Measurements from ENCODE around the gene LMBR1L.

Gene LMBR1L

GRCh38 chr12:49100380-49100779, 10.3 kb downstream of the LMBR1L start:
- in situ Hi-C loops (cut with MboI; ENCODE audit: low sequenced_read_pairs) = no loop called here

DNA sequence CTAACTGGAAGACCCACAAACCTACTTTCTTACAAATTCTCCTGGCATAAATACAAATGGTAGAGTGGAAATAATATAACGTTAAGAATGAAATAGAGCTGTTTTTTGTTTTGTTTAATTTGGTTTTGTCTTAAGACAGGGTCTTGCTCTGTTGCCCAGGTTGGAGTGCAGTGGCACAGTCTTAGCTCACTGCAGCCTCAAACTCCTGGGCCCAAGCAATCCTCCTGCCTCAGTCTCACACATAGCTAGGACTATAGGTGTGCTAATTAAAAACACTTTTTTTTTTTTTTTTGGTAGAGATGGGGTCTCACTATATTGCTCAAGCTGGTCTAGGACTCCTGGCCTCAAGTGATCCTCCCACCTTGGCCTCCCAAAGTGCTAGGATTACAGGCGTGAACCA, 11.9 kb downstream of the LMBR1L start:
- Histone ChIP-seq H3K36me3 (replicated peaks) (peaks cover 29% of the 10 kb centered on the region), H3K4me1 (no peaks in the 10 kb centered on the region), H3K9me3 (no peaks in the 10 kb centered on the region), H3K27me3 (ENCODE audit: low read depth) (no peaks in the 10 kb centered on the region), H3K4me3 (no peak overlapping the region)
- DNase-seq (ENCODE audit: low spot score in 2 of 2) = no peak
- in situ Hi-C loops (cut with MboI; ENCODE audit: low sequenced_read_pairs) = no loop called here

More at GRCh38 chr12:49100380-49100779, 10.3 kb downstream of the LMBR1L start:
- no peak for DNase-seq (ENCODE audit: low spot score in 2 of 2)
- Histone ChIP-seq H3K36me3 (replicated peaks) (peaks cover 29% of the 10 kb centered on the region), H3K4me3 (no peak overlapping the region), H3K4me1 (no peaks in the 10 kb centered on the region), H3K27me3 (ENCODE audit: low read depth) (no peaks in the 10 kb centered on the region), H3K9me3 (no peaks in the 10 kb centered on the region)

- no peaks in the 10 kb centered on the region for H3K4me1 ChIP-seq
- no peaks in the 10 kb centered on the region for H3K9me3 ChIP-seq
- no peaks in the 10 kb centered on the region for H3K27me3 ChIP-seq (ENCODE audit: low read depth)
- DNase-seq (ENCODE audit: low spot score in 2 of 2) = peak; percentile 29 to 74
- in situ Hi-C loops (cut with MboI; ENCODE audit: low sequenced_read_pairs) = no loop called here
- H3K36me3 ChIP-seq (replicated peaks) = peaks cover 29% of the 10 kb centered on the region
- H3K4me3 ChIP-seq = no peak overlapping the region
Observed at GRCh38 chr12:49098035-49098451, 12.6 kb downstream of the LMBR1L start.

DNA sequence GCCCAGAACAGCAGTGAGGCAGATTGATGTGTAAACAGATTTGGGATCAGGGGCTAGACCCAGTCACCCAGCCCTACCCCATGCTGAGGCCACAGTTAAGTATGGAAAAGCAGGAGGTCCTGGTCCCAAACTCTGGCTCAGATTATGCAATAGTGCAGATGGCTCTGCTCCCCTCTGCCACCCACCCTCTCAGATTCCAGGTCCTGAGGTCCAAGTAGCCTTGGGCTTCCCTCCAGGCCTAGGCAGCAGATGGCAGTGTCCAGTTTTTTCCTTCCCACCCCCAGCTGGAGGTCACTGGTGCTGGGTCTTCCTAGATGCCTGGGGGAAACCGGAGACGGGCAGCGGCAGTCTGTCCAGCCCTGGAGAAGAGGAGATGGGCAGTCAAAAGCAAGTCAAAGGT, 13.3 kb downstream of the LMBR1L start:
- in situ Hi-C loops (cut with MboI; ENCODE audit: low sequenced_read_pairs) = no loop called here

DNA sequence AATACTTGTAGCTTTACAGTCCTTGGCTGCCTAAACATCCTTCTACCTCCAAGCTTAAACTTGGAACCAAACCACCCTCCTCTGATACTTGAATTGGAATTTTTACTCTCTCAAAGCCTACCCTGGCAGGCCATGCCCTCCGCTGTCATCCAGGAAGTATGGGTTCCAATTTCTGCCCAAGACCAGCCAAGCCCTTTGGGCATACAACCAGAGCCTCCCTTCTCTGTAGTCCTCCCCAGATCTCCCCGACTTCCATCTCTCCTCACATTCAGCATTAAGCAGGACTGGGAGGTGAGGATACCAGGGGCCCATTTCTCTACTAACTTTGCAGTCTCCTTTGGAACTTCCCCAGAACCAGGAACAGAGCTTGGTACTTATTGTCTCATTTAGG, 15.7 kb downstream of the LMBR1L start:
- no peak for DNase-seq (ENCODE audit: low spot score in 2 of 2)
- no peak overlapping the region for H3K4me3 ChIP-seq
- in situ Hi-C loops (cut with MboI; ENCODE audit: low sequenced_read_pairs) = no loop called here
- peaks cover 15% of the 10 kb centered on the region for H3K36me3 ChIP-seq (replicated peaks)
- H3K9me3 ChIP-seq = no peaks in the 10 kb centered on the region
- peaks cover 9% of the 10 kb centered on the region for H3K4me1 ChIP-seq
- peaks cover 12% of the 10 kb centered on the region for H3K27me3 ChIP-seq (ENCODE audit: low read depth)

More for the DNA sequence above, 13.3 kb downstream of the LMBR1L start:
- Histone ChIP-seq H3K27me3 (ENCODE audit: low read depth) (no peaks in the 10 kb centered on the region), H3K4me1 (peaks cover 3% of the 10 kb centered on the region), H3K36me3 (replicated peaks) (peaks cover 27% of the 10 kb centered on the region), H3K9me3 (no peaks in the 10 kb centered on the region), H3K4me3 (no peak overlapping the region)
- no peak for DNase-seq (ENCODE audit: low spot score in 2 of 2)

DNA sequence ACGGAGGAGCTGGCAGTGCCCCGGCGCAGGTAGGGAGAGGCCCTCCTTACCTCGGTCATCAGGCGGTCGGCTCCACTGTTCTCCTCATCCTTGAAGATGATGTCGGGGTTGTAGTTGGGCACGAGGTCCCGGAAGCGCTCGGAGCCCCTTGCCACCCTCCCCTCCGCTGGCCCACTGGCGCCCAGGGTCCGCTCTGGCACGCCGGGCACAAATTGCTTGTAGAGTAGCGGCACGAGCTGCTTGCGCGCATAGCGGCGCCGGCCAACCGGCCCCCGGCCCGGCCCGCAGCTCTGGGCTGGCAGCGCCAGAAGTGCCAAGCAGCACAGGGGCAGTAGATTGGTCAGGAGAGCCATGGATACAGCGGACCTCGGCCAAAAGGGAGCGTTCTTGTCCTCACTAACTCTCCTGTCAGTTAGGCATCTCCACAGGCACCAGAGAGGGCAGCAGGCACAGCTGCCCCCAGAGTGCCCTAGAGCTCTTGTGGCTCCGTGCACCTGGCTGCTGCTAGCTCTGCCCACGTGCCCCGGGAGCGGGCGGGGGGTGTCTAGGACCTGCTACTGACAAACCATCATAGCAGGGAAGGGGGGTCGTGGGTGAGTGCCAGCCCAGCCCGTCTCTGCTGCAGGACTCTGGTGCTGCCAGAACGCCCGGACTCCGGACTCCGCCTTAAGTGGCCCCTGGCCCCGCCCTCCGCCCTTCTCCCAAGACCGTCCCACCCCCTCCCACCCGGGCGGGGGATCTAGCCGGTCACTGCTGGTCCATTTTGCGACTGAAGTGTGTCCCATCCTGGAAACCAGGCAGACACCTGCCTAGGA, 16.3 kb downstream of the LMBR1L start, which contains the start of gene DHH:
Gene DHH (minus strand): TSS at position 642 of the 815 bp plus-strand sequence. CDS start 289 bp downstream, at position 353.
- H3K4me3 ChIP-seq = no peak within 1 kb of the TSS
- H3K36me3 ChIP-seq (replicated peaks) = peaks cover 12% of the 10 kb centered on the region; the same call in 1 of the 2 replicates
- DNase-seq (ENCODE audit: low spot score in 2 of 2) = peak in 1 of 2 experiments; percentile 51
- H3K27me3 ChIP-seq (ENCODE audit: low read depth) = peaks cover 18% of the 10 kb centered on the region
- H3K4me1 ChIP-seq = peaks cover 9% of the 10 kb centered on the region
- in situ Hi-C loops (cut with MboI; ENCODE audit: low sequenced_read_pairs) = no loop called here
- H3K9me3 ChIP-seq = no peaks in the 10 kb centered on the region

GRCh38 chr12:49093792-49094159, 16.9 kb downstream of the LMBR1L start:
- peaks cover 23% of the 10 kb centered on the region for H3K27me3 ChIP-seq (ENCODE audit: low read depth)
- no peak overlapping the region for H3K4me3 ChIP-seq
- DNase-seq (ENCODE audit: low spot score in 2 of 2) = no peak
- in situ Hi-C loops (cut with MboI; ENCODE audit: low sequenced_read_pairs) = no loop called here
- peaks cover 12% of the 10 kb centered on the region; the same call in 1 of the 2 replicates for H3K36me3 ChIP-seq (replicated peaks)
- peaks cover 9% of the 10 kb centered on the region for H3K4me1 ChIP-seq
- no peaks in the 10 kb centered on the region for H3K9me3 ChIP-seq

DNA sequence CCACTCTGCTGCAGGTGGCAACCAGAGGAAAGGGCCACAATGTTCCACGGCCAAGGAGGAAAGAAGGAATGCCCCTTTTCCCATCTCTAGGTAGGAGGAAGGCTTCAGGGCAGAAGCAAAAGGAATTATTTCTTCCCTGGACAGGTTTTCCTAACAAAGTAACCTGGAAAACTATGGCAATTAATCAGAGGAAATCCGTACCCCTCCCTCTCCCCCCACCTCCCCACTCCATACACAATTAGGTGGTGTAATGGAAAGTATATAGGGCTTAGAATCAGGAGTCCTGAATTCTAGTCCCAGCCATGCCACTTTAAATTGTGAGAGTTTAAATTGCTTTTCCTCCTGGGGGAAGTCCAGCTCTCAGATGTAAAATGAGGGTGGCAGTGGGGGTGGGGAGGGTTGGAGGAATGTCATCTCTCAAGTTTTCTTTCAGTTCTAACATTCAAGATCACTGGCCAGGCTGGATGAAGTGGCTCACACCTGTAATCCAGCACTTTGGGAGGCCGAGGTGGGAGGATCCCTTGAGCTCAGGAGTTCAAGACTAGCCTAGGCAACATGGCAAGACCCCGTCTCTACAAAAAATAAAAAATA, 17.7 kb downstream of the LMBR1L start:
- H3K27me3 ChIP-seq (ENCODE audit: low read depth) = peaks cover 25% of the 10 kb centered on the region
- no peak for DNase-seq (ENCODE audit: low spot score in 2 of 2)
- H3K36me3 ChIP-seq (replicated peaks) = 0 out of 2 replicates have a peak, but pooled peaks cover 9% of the 10 kb centered on the region
- no peak overlapping the region for H3K4me3 ChIP-seq
- in situ Hi-C loops (cut with MboI; ENCODE audit: low sequenced_read_pairs) = no loop called here
- H3K4me1 ChIP-seq = peaks cover 15% of the 10 kb centered on the region
- H3K9me3 ChIP-seq = no peaks in the 10 kb centered on the region

GRCh38 chr12:49092086-49092815, 18.4 kb downstream of the LMBR1L start:
- Histone ChIP-seq H3K4me1 (peaks cover 16% of the 10 kb centered on the region), H3K9me3 (no peaks in the 10 kb centered on the region), H3K4me3 (peak overlapping the region; percentile 15), H3K36me3 (replicated peaks) (0 out of 2 replicates have a peak, but pooled peaks cover 2% of the 10 kb centered on the region), H3K27me3 (ENCODE audit: low read depth) (peaks cover 25% of the 10 kb centered on the region)
- DNase-seq (ENCODE audit: low spot score in 2 of 2) = peak; percentile 68 to 78
- in situ Hi-C loops (cut with MboI; ENCODE audit: low sequenced_read_pairs) = no loop called here

GRCh38 chr12:49091836-49092085, 18.9 kb downstream of the LMBR1L start:
- Histone ChIP-seq H3K4me3 (peak overlapping the region; percentile 15; the same call in 1 of the 2 replicates), H3K27me3 (ENCODE audit: low read depth) (peaks cover 25% of the 10 kb centered on the region)
- in situ Hi-C loops (cut with MboI; ENCODE audit: low sequenced_read_pairs) = no loop called here

GRCh38 chr12:49091056-49091835, 19.4 kb downstream of the LMBR1L start:
- Histone ChIP-seq H3K4me3 (no peak overlapping the region), H3K27me3 (ENCODE audit: low read depth) (peaks cover 25% of the 10 kb centered on the region), H3K4me1 (peaks cover 16% of the 10 kb centered on the region), H3K9me3 (no peaks in the 10 kb centered on the region), H3K36me3 (replicated peaks) (no peaks in the 10 kb centered on the region)
- DNase-seq (ENCODE audit: low spot score in 2 of 2) = no peak
- in situ Hi-C loops (cut with MboI; ENCODE audit: low sequenced_read_pairs) = no loop called here

More at GRCh38 chr12:49091836-49092085, 18.9 kb downstream of the LMBR1L start:
- no peak for DNase-seq (ENCODE audit: low spot score in 2 of 2)
- Histone ChIP-seq H3K36me3 (replicated peaks) (no peaks in the 10 kb centered on the region), H3K9me3 (no peaks in the 10 kb centered on the region), H3K4me1 (peaks cover 16% of the 10 kb centered on the region)

DNA sequence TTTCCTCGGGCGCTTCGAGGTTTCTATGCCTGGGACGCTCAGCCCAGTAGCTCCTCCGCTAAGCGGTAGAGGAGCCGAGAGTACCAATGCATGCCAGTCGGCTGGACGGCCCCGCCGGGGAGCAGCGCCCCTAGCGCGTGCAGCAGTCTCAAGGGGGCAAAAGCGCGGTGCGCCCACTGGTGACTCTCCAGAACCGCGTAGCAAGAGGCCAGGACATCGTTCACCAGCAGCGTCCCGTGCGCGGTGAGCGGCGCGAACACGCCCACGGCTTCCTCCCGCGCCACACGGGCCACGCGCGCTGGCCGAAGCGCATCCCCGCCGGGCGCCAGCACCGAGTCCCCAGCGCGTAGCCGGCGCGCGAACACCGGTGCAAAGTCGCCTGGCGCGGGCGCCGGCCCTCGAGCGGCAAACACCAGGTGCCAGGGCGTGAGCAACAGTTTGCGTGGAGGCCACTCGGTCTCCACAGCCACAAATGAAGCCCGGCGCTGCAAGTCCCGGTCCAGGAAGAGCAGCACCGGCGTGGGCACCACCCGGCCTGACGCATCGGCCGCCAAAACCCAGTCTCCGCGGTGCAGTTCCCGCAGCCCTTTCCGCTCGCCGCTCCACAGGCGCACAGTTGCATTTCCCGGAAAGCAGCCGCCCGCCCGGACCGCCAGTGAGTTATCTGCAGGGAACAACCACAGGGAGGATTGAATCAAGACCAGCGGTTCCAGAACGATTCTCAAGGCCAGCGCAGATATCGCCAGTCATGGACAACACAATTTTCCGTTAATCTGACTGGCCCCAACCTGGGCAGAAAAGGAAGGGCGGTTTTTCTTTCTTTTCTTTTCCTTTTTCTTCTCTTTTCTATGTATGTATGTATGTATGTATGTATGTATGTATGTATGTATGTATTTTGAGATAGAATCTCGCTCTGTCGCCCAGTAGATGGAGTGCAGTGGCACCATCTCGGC, 20.6 kb downstream of the LMBR1L start:
- Histone ChIP-seq H3K9me3 (no peaks in the 10 kb centered on the region), H3K4me1 (peaks cover 16% of the 10 kb centered on the region), H3K4me3 (no peak overlapping the region), H3K36me3 (replicated peaks) (no peaks in the 10 kb centered on the region), H3K27me3 (ENCODE audit: low read depth) (peaks cover 25% of the 10 kb centered on the region)
- in situ Hi-C loops (cut with MboI; ENCODE audit: low sequenced_read_pairs) = no loop called here
- DNase-seq (ENCODE audit: low spot score in 2 of 2) = peak in 1 of 2 experiments; percentile 52

All from HAP-1 (cell line).